ENCODE measurements around the gene RAB37. TPM values are rescaled to one million over a fixed set of nuclear protein-coding genes. Genes with fewer than 3 reads are reported as not detected.

The RAB37 gene
- total and polyA plus RNA-seq, 2 donors from 2014 or later = 1.7 to 5.6 TPM

- Histone ChIP-seq H3K9me3 (ENCODE audit: control insufficient read depth in 2 of 3, insufficient read depth in 1 of 3, low read length in 3 of 3) (no peaks in the 10 kb centered on the region), H3K4me3 (ENCODE audit: low read length in 3 of 3) (no peak overlapping the region), H3K9ac (ENCODE audit: low read length in 3 of 3) (peak overlapping the region in 1 of 3 donors; percentile 17), H3K4me1 (ENCODE audit: control insufficient read depth in 2 of 3, insufficient read depth in 2 of 3, low read depth in 1 of 3, low read length in 3 of 3) (peaks cover 0 to 40% (median 35%) of the 10 kb centered on the region in 3 donors), H3K27ac (ENCODE audit: low read depth in 2 of 2, low read length in 2 of 2) (peak overlapping the region in 1 of 2 donors; percentile 70), H3K36me3 (ENCODE audit: control insufficient read depth in 2 of 3, insufficient read depth in 3 of 3, low read length in 3 of 3) (peaks cover 0 to 29% (median 9%) of the 10 kb centered on the region in 3 donors), H3K27me3 (ENCODE audit: control insufficient read depth, insufficient read depth, low read length) (no peaks in the 10 kb centered on the region)
- FAIRE-seq (no peak), DNase-seq (peak; percentile 71 to 86 (median 81))
- TF ChIP-seq, protein P1, sequence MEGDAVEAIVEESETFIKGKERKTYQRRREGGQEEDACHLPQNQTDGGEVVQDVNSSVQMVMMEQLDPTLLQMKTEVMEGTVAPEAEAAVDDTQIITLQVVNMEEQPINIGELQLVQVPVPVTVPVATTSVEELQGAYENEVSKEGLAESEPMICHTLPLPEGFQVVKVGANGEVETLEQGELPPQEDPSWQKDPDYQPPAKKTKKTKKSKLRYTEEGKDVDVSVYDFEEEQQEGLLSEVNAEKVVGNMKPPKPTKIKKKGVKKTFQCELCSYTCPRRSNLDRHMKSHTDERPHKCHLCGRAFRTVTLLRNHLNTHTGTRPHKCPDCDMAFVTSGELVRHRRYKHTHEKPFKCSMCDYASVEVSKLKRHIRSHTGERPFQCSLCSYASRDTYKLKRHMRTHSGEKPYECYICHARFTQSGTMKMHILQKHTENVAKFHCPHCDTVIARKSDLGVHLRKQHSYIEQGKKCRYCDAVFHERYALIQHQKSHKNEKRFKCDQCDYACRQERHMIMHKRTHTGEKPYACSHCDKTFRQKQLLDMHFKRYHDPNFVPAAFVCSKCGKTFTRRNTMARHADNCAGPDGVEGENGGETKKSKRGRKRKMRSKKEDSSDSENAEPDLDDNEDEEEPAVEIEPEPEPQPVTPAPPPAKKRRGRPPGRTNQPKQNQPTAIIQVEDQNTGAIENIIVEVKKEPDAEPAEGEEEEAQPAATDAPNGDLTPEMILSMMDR (IDR thresholded peaks at IDR 0.05; ENCODE audit: borderline replicate concordance, extremely low read depth, insufficient read depth) = peak; percentile 74
- intact Hi-C loops (cut with DNase I) = no loop called here
These were observed 33.7 kb downstream of the RAB37 start for GRCh38 chr17:74770498-74771318.

DNA sequence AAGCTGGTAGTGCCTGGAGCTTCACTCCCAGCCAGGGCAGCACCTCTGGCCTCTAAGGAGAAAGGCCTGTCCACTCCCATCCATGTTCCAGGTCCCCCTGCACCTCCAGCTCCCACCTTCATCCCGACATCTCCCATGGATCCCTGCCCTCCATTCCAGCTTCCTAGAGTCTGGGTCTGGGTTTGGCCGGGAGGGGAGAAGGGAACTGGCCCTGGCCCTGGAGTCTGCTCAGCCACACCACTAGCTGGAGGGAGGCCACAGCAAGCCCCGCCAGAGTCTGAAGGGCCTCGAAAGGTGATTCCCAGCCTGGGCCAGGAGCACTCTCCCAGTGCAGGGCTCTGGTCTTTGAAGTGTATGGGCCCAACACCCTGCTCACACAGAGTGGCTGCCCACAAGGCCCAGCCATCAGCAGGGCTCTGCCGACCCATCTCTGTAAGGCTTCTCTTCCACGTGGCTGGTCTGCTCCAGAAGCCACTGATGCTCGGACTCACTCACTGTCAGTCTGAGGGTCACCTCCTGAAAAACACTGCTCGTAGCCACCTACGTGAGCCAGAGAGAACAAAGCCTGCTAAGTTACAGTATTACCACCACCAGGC, 34.4 kb downstream of the RAB37 start:
- peak overlapping the region in 1 of 3 donors; percentile 17 for H3K9ac ChIP-seq (ENCODE audit: low read length in 3 of 3)
- no peak overlapping the region for H3K4me3 ChIP-seq (ENCODE audit: low read length in 3 of 3)
- H3K4me1 ChIP-seq (ENCODE audit: control insufficient read depth in 2 of 3, insufficient read depth in 2 of 3, low read depth in 1 of 3, low read length in 3 of 3) = peaks cover 0 to 40% (median 35%) of the 10 kb centered on the region in 3 donors
- TF ChIP-seq, protein P1 (IDR thresholded peaks at IDR 0.05; ENCODE audit: borderline replicate concordance, extremely low read depth, insufficient read depth) = no peak
- FAIRE-seq (no peak), DNase-seq (no peak)
- intact Hi-C loops (cut with DNase I) = no loop called here
- H3K27me3 ChIP-seq (ENCODE audit: control insufficient read depth, insufficient read depth, low read length) = no peaks in the 10 kb centered on the region
- H3K27ac ChIP-seq (ENCODE audit: low read depth in 2 of 2, low read length in 2 of 2) = peak overlapping the region in 1 of 2 donors; percentile 32
- no peaks in the 10 kb centered on the region for H3K9me3 ChIP-seq (ENCODE audit: control insufficient read depth in 2 of 3, insufficient read depth in 1 of 3, low read length in 3 of 3)
- H3K36me3 ChIP-seq (ENCODE audit: control insufficient read depth in 2 of 3, insufficient read depth in 3 of 3, low read length in 3 of 3) = peaks cover 0 to 25% (median 9%) of the 10 kb centered on the region in 3 donors

- intact Hi-C loops (cut with DNase I) = no loop called here
- TF ChIP-seq, protein P1 (IDR thresholded peaks at IDR 0.05; ENCODE audit: borderline replicate concordance, extremely low read depth, insufficient read depth) = no peak
- H3K27ac ChIP-seq (ENCODE audit: low read depth in 2 of 2, low read length in 2 of 2) = peak overlapping the region in 1 of 2 donors; percentile 32
- H3K9ac ChIP-seq (ENCODE audit: low read length in 3 of 3) = peak overlapping the region in 1 of 3 donors; percentile 17
- H3K9me3 ChIP-seq (ENCODE audit: control insufficient read depth in 2 of 3, insufficient read depth in 1 of 3, low read length in 3 of 3) = no peaks in the 10 kb centered on the region
- FAIRE-seq (no peak), DNase-seq (no peak)
- peaks cover 0 to 25% (median 9%) of the 10 kb centered on the region in 3 donors for H3K36me3 ChIP-seq (ENCODE audit: control insufficient read depth in 2 of 3, insufficient read depth in 3 of 3, low read length in 3 of 3)
- H3K4me1 ChIP-seq (ENCODE audit: control insufficient read depth in 2 of 3, insufficient read depth in 2 of 3, low read depth in 1 of 3, low read length in 3 of 3) = peaks cover 0 to 40% (median 38%) of the 10 kb centered on the region in 3 donors
- H3K27me3 ChIP-seq (ENCODE audit: control insufficient read depth, insufficient read depth, low read length) = no peaks in the 10 kb centered on the region
- H3K4me3 ChIP-seq (ENCODE audit: low read length in 3 of 3) = no peak overlapping the region
These were observed 35.0 kb downstream of the RAB37 start for GRCh38 chr17:74772053-74772452.

Data from kidney (tissue), 14 donors.